HepG2 (cell line): ENCODE results near the gene PTPRF. TPM values are rescaled to one million over a fixed set of nuclear protein-coding genes. Genes with fewer than 3 reads are reported as not detected.
A peak's percentile ranks its signal among the peaks of the same experiment; 100 is the strongest.

Experiments
- CBFB ChIP-seq: sonication (generic); formaldehyde crosslinking; IDR thresholded peaks from 2 replicates; pipeline ENCODE4 v1.4.0; 2020; ENCODE audit warnings: missing genetic modification reagents
- FOXA1 ChIP-seq, 2 experiments: fragments of 450-650 bp in 1 of 2; sonication (generic) in 1 of 2; formaldehyde crosslinking in 1 of 2; IDR thresholded peaks; 2 replicates each; pipeline versions ENCODE4 v1.4.0 to v1.6.1; 2016 to 2020; ENCODE audit warnings: missing genetic modification reagents in 1 of 2
- FOXM1 ChIP-seq: sonication (generic); formaldehyde crosslinking; IDR thresholded peaks from 2 replicates; pipeline ENCODE4 v1.5.0; 2020; ENCODE audit warnings: missing genetic modification reagents
- GLMP ChIP-seq: sonication (generic); formaldehyde crosslinking; IDR thresholded peaks from 2 replicates; pipeline ENCODE4 v1.9.0; 2021; ENCODE audit warnings: missing genetic modification reagents, mild to moderate bottlenecking, borderline replicate concordance
- HIVEP1 ChIP-seq: sonication (generic); formaldehyde crosslinking; IDR thresholded peaks from 2 replicates; pipeline ENCODE4 v1.4.0; 2020; ENCODE audit warnings: mild to moderate bottlenecking, missing genetic modification reagents
- HNF4G ChIP-seq, 2 experiments: sonication (generic) in 1 of 2; formaldehyde crosslinking in 1 of 2; IDR thresholded peaks; 2 replicates each; pipeline versions ENCODE4 v1.4.0 to v1.6.1; 2011 to 2020; ENCODE audit warnings: borderline replicate concordance in 2 of 2, low read depth in 2 of 2, mild to moderate bottlenecking in 2 of 2, low read length in 1 of 2, missing genetic modification reagents in 1 of 2, moderate library complexity in 1 of 2
- JUN ChIP-seq: sonication (generic); formaldehyde crosslinking; IDR thresholded peaks from 2 replicates; pipeline ENCODE4 v1.4.0; 2020; ENCODE audit warnings: mild to moderate bottlenecking, missing genetic modification reagents
- KDM6A ChIP-seq: IDR thresholded peaks from 2 replicates; pipeline ENCODE4 v1.6.1; 2016; ENCODE audit warnings: low read depth
- MATR3 ChIP-seq: sonication (generic); formaldehyde crosslinking; IDR thresholded peaks from 2 replicates; pipeline ENCODE4 v1.4.0; 2020; ENCODE audit warnings: missing genetic modification reagents
- MZF1 ChIP-seq: sonication (generic); formaldehyde crosslinking; IDR thresholded peaks from 2 replicates; pipeline ENCODE4 v1.8.1; 2023; ENCODE audit warnings: mild to moderate bottlenecking, missing genetic modification reagents, borderline replicate concordance
- NR1H2 ChIP-seq: sonication (generic); formaldehyde crosslinking; IDR thresholded peaks from 2 replicates; pipeline ENCODE4 v1.8.1; 2022; ENCODE audit warnings: low read depth, missing genetic modification reagents, borderline replicate concordance
- RBAK ChIP-seq: sonication (generic); formaldehyde crosslinking; IDR thresholded peaks from 2 replicates; pipeline ENCODE4 v1.5.1; 2020; ENCODE audit warnings: mild to moderate bottlenecking, missing genetic modification reagents
- RBM39 ChIP-seq: fragments of 200-400 bp; formaldehyde crosslinking; IDR thresholded peaks from one replicate; pipeline ENCODE4 v1.6.1; 2018; ENCODE audit warnings: antibody characterized with exemption, mild to moderate bottlenecking, low read depth, low read length; ENCODE audit not compliant: poor library complexity, severe bottlenecking
- RELA ChIP-seq: sonication (generic); formaldehyde crosslinking; IDR thresholded peaks from 2 replicates; pipeline ENCODE4 v1.4.0; 2020; ENCODE audit warnings: missing genetic modification reagents
- SOX6 ChIP-seq, 2 experiments: fragments of 450-650 bp in 1 of 2; sonication (generic) in 1 of 2; formaldehyde crosslinking in 1 of 2; IDR thresholded peaks; 2 replicates each; pipeline versions ENCODE4 v1.4.0 to v1.6.1; 2017 to 2020; ENCODE audit warnings: antibody characterized with exemption in 1 of 2, mild to moderate bottlenecking in 1 of 2, missing genetic modification reagents in 1 of 2
- TBL1XR1 ChIP-seq: fragments of 150-350 bp; IDR thresholded peaks from 2 replicates; pipeline ENCODE4 v1.6.1; 2014; ENCODE audit warnings: borderline replicate concordance, low read length; ENCODE audit not compliant: partially characterized antibody
- ZNF329 ChIP-seq: sonication (generic); formaldehyde crosslinking; IDR thresholded peaks from 2 replicates; pipeline ENCODE4 v1.9.0; 2021; ENCODE audit warnings: low read depth, mild to moderate bottlenecking, missing genetic modification reagents
- ZNF430 ChIP-seq: sonication (generic); formaldehyde crosslinking; IDR thresholded peaks from 2 replicates; pipeline ENCODE4 v1.9.0; 2021; ENCODE audit warnings: mild to moderate bottlenecking, missing genetic modification reagents
- ZSCAN21 ChIP-seq: sonication (generic); formaldehyde crosslinking; IDR thresholded peaks from 2 replicates; pipeline ENCODE4 v1.8.0; 2022; ENCODE audit warnings: mild to moderate bottlenecking, missing genetic modification reagents, moderate library complexity, borderline replicate concordance
- polyA plus RNA-seq, 8 experiments: library from polyadenylated mRNA; depleted of rRNA in 3 of 8; stranded (reverse) in 7 of 8; unstranded in 1 of 8; fragments of >200 nt; fragmentation: Illumina TruSeq in 4 of 8; extraction: Trizol in 4 of 8; gene quantifications; 2 replicates each; pipeline versions ENCODE4 v1.2.1 to v1.2.3, GENCODE V29; 2011 to 2016; ENCODE audit warnings: low read depth in 4 of 8, missing spikeins in 1 of 8, mixed read lengths in 1 of 8; ENCODE audit not compliant: insufficient read depth in 1 of 8
- total RNA-seq, 5 experiments: library from RNA; depleted of rRNA; stranded (reverse); fragments of >200 nt; fragmentation: Illumina TruSeq; extraction: Trizol; gene quantifications; 2 replicates each; pipeline ENCODE4 v1.2.3, GENCODE V29; 2016; ENCODE audit warnings: low read depth in 1 of 5
- TF ChIP-seq, protein P1 (sequence below): sonication (generic); formaldehyde crosslinking; IDR thresholded peaks from 2 replicates; pipeline ENCODE4 v1.5.1; 2020; ENCODE audit warnings: missing genetic modification reagents, mild to moderate bottlenecking, borderline replicate concordance
- TF ChIP-seq, protein P2 (sequence below): sonication (generic); formaldehyde crosslinking; IDR thresholded peaks from 2 replicates; pipeline ENCODE4 v1.4.0; 2020; ENCODE audit warnings: missing genetic modification reagents

PTPRF gene
- total and polyA plus RNA-seq, 2 of the 13 experiments (the other 11 are each of a cell fraction or from before 2014, with no cell fraction given), result 55.9 to 167 TPM

DNA sequence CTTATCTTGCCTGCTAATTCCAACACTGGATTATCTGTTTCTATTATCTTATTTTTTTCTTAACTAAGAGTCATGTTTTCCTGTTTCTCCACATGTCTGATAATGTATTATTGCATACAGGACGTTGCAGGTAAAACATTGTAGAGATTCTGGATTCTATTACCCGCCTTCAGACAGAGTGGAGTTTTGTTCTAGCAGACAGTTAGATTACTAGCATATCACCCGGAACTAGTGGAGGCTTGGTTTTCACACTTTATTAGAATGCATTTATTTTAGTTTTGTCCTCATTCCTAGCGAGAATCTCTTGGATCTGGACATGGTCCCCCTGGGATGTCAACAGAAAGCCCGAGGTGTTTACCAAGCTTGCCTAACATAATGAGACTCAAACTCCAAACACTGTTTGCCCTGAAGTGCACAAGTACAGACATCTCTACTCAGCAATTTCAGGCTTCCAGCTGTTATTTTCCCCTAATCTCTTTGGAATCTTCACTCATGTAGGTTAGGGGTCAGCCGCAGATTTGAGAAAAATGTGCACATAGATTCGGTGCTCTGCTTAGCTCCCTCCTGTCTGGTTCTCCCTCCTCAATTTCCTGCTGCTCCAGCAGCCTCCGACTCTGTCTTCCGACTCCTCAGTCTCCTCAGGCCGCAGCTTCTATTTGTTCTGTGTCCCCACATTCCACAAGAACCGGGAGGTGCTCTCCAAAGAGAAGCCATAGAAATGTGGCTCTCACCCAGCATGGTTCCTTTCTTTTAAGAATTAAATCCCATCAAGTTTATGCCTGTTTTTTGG lies 36.8 kb upstream of the PTPRF start (continued):
- TF ChIP-seq RBAK (CRISPR knock-in tag), result no peak
- peak; percentile 32; the same call in 1 of the 2 replicates for TF ChIP-seq HNF4G (IDR thresholded peaks at IDR 0.05; ENCODE audit: borderline replicate concordance, low read depth, low read length)
- TF ChIP-seq HNF4G (CRISPR knock-in tag; IDR thresholded peaks at IDR 0.05; ENCODE audit: borderline replicate concordance, low read depth), result no peak
- TF ChIP-seq MZF1 (CRISPR knock-in tag), result no peak
- no peak for TF ChIP-seq SOX6 (IDR thresholded peaks at IDR 0.05)
- TF ChIP-seq SOX6 (CRISPR knock-in tag; IDR thresholded peaks at IDR 0.05), result 0 out of 2 replicates have a peak, but pooled peaks have one; percentile 29
- no peak for TF ChIP-seq GLMP
- no peak for TF ChIP-seq MATR3 (CRISPR knock-in tag)
- no peak for TF ChIP-seq ZNF430 (CRISPR knock-in tag)
- no peak for TF ChIP-seq CBFB (CRISPR knock-in tag)
- no peak for TF ChIP-seq HIVEP1
- TF ChIP-seq, protein P1, sequence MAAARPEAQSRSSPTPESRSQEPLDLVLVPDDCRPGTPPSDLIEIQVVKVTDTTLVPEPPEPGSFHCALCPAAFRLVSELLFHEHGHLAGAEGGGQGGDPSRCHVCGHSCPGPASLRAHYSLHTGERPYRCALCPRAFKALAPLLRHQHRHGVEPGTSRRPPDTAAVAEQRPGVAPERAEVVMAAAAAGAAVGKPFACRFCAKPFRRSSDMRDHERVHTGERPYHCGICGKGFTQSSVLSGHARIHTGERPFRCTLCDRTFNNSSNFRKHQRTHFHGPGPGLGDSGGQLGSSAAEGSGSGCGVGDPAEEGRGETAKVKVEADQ (CRISPR knock-in tag), result no peak
- TF ChIP-seq ZSCAN21 (CRISPR knock-in tag), result no peak
- TF ChIP-seq ZNF329 (CRISPR knock-in tag), result no peak
- TF ChIP-seq KDM6A (CRISPR knock-in tag), result 0 out of 2 replicates have a peak, but pooled peaks have one; percentile 29
- TF ChIP-seq, protein P2, sequence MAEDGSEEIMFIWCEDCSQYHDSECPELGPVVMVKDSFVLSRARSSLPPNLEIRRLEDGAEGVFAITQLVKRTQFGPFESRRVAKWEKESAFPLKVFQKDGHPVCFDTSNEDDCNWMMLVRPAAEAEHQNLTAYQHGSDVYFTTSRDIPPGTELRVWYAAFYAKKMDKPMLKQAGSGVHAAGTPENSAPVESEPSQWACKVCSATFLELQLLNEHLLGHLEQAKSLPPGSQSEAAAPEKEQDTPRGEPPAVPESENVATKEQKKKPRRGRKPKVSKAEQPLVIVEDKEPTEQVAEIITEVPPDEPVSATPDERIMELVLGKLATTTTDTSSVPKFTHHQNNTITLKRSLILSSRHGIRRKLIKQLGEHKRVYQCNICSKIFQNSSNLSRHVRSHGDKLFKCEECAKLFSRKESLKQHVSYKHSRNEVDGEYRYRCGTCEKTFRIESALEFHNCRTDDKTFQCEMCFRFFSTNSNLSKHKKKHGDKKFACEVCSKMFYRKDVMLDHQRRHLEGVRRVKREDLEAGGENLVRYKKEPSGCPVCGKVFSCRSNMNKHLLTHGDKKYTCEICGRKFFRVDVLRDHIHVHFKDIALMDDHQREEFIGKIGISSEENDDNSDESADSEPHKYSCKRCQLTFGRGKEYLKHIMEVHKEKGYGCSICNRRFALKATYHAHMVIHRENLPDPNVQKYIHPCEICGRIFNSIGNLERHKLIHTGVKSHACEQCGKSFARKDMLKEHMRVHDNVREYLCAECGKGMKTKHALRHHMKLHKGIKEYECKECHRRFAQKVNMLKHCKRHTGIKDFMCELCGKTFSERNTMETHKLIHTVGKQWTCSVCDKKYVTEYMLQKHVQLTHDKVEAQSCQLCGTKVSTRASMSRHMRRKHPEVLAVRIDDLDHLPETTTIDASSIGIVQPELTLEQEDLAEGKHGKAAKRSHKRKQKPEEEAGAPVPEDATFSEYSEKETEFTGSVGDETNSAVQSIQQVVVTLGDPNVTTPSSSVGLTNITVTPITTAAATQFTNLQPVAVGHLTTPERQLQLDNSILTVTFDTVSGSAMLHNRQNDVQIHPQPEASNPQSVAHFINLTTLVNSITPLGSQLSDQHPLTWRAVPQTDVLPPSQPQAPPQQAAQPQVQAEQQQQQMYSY (CRISPR knock-in tag), result no peak
- no peak for TF ChIP-seq FOXM1
- TF ChIP-seq JUN (CRISPR knock-in tag), result no peak
- TF ChIP-seq RELA (CRISPR knock-in tag), result no peak
- peak; percentile 15 for TF ChIP-seq TBL1XR1
- no peak; the same call in 1 of the 2 replicates for TF ChIP-seq FOXA1 (IDR thresholded peaks at IDR 0.05)
- TF ChIP-seq FOXA1 (CRISPR knock-in tag; IDR thresholded peaks at IDR 0.05), result peak; percentile 71; the same call in 1 of the 2 replicates
- TF ChIP-seq NR1H2, result no peak
- no peak for TF ChIP-seq RBM39
